K562 (cell line): ENCODE results near the gene NUPR1. TPM values are rescaled to one million over a fixed set of nuclear protein-coding genes. Genes with fewer than 3 reads are reported as not detected.

Source experiments
- BHLHE40 ChIP-seq: IDR thresholded peaks from 2 replicates; pipeline ENCODE4 v1.6.1; 2011; ENCODE audit warnings: low read length, improper control_type of control experiment
- ETV5 ChIP-seq: sonication (generic); formaldehyde crosslinking; IDR thresholded peaks from 2 replicates; pipeline ENCODE4 v1.4.0; 2020; ENCODE audit warnings: low read depth, mild to moderate bottlenecking, missing genetic modification reagents
- HDAC1 ChIP-seq, 2 experiments: fragments of 450-650 bp; IDR thresholded peaks; 2 replicates each; pipeline ENCODE4 v1.6.1; 2016 to 2017; ENCODE audit warnings: inconsistent platforms in 1 of 2, mild to moderate bottlenecking in 1 of 2, moderate library complexity in 1 of 2
- HNRNPLL ChIP-seq: fragments of 200-400 bp; formaldehyde crosslinking; IDR thresholded peaks from 2 replicates; pipeline ENCODE4 v1.6.1; 2017; ENCODE audit warnings: low read length, low read depth, mild to moderate bottlenecking; ENCODE audit not compliant: poor library complexity, severe bottlenecking
- KDM1A ChIP-seq, 2 experiments: fragments of 450-650 bp; IDR thresholded peaks; 2 replicates each; pipeline ENCODE4 v1.6.1; 2016; ENCODE audit warnings: mild to moderate bottlenecking in 2 of 2
- POU5F1 ChIP-seq: fragments of 150-350 bp; IDR thresholded peaks from 2 replicates; pipeline ENCODE4 v1.6.1; 2014; ENCODE audit warnings: borderline replicate concordance, low read length, low read depth, mild to moderate bottlenecking; ENCODE audit not compliant: partially characterized antibody
- TARDBP ChIP-seq: fragments of 450-650 bp; IDR thresholded peaks from 2 replicates; pipeline ENCODE4 v1.6.1; 2016
- TOE1 ChIP-seq, 2 experiments: fragments of 450-650 bp in 1 of 2; sonication (generic) in 1 of 2; formaldehyde crosslinking in 1 of 2; IDR thresholded peaks; 2 replicates each; pipeline versions ENCODE4 v1.7.1 to v1.8.0; 2016 to 2022; ENCODE audit warnings: borderline replicate concordance in 2 of 2, mild to moderate bottlenecking in 2 of 2, antibody characterized with exemption in 1 of 2, inconsistent platforms in 1 of 2, low read depth in 1 of 2, missing genetic modification reagents in 1 of 2, moderate library complexity in 1 of 2
- ZEB2 ChIP-seq: fragments of 450-650 bp; IDR thresholded peaks from 2 replicates; pipeline ENCODE4 v1.6.1; 2016
- ZNF57 ChIP-seq: fragments of 450-650 bp; formaldehyde crosslinking; IDR thresholded peaks from 2 replicates; pipeline ENCODE4 v1.4.0; 2020; ENCODE audit warnings: mild to moderate bottlenecking, moderate library complexity
- polyA plus RNA-seq, 8 experiments: library from polyadenylated mRNA; depleted of rRNA in 4 of 8; stranded (reverse) in 5 of 8; unstranded in 3 of 8; fragments of >200 nt; fragmentation: Nextera tagmentation in 2 of 8; fragmentation: Illumina TruSeq in 1 of 8; extraction: Ambion mirVana in 2 of 8; extraction: Trizol in 1 of 8; gene quantifications; 2 replicates each; pipeline versions ENCODE4 v1.2.1 to v1.2.3, GENCODE V29; 2011 to 2014; ENCODE audit warnings: inconsistent platforms in 1 of 8, missing spikeins in 1 of 8
- total RNA-seq, 7 experiments: library from RNA; depleted of rRNA in 6 of 7; stranded (reverse); fragments of >200 nt in 6 of 7; fragmentation: Illumina TruSeq in 2 of 7; extraction: Trizol in 2 of 7; gene quantifications; 2 replicates each; pipeline versions ENCODE4 v1.2.1 to v1.2.3, GENCODE V29; 2011 to 2021; ENCODE audit warnings: low replicate concordance in 1 of 7
- TF ChIP-seq, protein P1 (sequence below): fragments of 150-350 bp; conservative IDR thresholded peaks from 2 replicates; pipeline ENCODE4 v1.6.1; 2014; ENCODE audit warnings: low read length
- TF ChIP-seq, protein P2 (sequence below), 2 experiments: fragments of 450-650 bp; formaldehyde crosslinking in 1 of 2; IDR thresholded peaks; 2 replicates each; pipeline versions ENCODE4 v1.4.0 to v1.6.1; 2014 to 2020; ENCODE audit warnings: mild to moderate bottlenecking in 2 of 2, borderline replicate concordance in 1 of 2, low read depth in 1 of 2

The NUPR1 gene
- total and polyA plus RNA-seq, 9 of the 15 experiments (the other 6 are each of a cell fraction or from before 2014, with no cell fraction given) = 0.07 to 1.5 (median 0.27) TPM

DNA sequence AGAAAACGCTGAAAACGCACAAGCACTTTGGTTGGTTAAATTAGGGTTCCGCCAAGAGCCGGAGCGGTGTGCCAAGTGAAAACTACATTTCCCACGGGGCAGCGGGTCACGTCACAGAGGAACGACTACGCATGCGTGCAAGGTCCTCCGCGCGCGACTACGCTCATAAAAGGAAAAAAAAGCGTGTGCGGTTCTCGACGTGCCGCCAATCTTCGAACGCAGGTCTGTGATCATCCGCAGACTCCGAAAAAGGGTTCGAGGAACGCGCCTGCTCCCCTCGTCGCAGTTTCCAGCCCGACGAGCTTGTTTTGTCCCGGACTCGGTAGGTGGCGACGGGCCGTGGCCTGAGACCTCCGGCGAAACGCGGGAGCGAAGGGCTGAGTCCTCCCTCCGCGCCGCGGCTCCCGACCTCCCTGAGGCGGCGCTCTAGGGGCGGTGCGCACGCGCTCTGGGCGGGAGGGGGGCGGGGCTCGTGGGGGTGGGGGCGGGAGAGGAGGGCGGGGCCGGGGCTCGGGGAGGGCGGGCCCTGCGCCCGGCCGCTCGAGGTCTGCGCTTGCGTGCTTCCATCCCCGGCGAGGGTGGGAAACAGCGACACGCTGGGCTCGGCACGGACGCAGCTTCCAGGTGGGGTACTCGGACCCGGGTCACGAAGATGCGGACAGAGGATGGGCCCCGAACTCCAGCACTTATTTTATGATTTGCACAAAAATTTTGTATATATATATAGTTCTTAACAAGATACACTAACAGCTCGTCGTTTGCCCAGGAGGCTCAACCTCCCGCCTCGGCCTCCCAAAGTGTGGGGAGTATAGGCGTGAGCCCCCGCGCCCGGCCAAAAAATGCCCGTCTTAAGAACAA is 15.2 kb upstream of the NUPR1 start, which contains the start of gene SGF29 (continued):
- TF ChIP-seq HNRNPLL (peak; percentile 52), TARDBP (0 out of 2 replicates have a peak, but pooled peaks have one; percentile 27), POU5F1 (peak; percentile 46), BHLHE40 (peak; percentile 24; the same call in 1 of the 2 replicates), ZNF57 (CRISPR knock-in tag) (no peak), ZEB2 (no peak), ETV5 (CRISPR knock-in tag) (peak; percentile 61), TOE1 (IDR thresholded peaks at IDR 0.05; ENCODE audit: borderline replicate concordance) (peak; percentile 50; the same call in 1 of the 2 replicates), TOE1 (CRISPR knock-in tag; IDR thresholded peaks at IDR 0.05; ENCODE audit: borderline replicate concordance, low read depth) (0 out of 2 replicates have a peak, but pooled peaks have one; percentile 30), HDAC1 (IDR thresholded peaks at IDR 0.05) (peak in 1 of 2 experiments; percentile 74; a peak in 1 of 4 replicates), KDM1A (IDR thresholded peaks at IDR 0.05) (no peak)
- TF ChIP-seq, protein P1, sequence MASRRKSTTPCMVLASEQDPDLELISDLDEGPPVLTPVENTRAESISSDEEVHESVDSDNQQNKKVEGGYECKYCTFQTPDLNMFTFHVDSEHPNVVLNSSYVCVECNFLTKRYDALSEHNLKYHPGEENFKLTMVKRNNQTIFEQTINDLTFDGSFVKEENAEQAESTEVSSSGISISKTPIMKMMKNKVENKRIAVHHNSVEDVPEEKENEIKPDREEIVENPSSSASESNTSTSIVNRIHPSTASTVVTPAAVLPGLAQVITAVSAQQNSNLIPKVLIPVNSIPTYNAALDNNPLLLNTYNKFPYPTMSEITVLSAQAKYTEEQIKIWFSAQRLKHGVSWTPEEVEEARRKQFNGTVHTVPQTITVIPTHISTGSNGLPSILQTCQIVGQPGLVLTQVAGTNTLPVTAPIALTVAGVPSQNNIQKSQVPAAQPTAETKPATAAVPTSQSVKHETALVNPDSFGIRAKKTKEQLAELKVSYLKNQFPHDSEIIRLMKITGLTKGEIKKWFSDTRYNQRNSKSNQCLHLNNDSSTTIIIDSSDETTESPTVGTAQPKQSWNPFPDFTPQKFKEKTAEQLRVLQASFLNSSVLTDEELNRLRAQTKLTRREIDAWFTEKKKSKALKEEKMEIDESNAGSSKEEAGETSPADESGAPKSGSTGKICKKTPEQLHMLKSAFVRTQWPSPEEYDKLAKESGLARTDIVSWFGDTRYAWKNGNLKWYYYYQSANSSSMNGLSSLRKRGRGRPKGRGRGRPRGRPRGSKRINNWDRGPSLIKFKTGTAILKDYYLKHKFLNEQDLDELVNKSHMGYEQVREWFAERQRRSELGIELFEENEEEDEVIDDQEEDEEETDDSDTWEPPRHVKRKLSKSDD = peak; percentile 44; the same call in 1 of the 2 replicates
- TF ChIP-seq, protein P2, sequence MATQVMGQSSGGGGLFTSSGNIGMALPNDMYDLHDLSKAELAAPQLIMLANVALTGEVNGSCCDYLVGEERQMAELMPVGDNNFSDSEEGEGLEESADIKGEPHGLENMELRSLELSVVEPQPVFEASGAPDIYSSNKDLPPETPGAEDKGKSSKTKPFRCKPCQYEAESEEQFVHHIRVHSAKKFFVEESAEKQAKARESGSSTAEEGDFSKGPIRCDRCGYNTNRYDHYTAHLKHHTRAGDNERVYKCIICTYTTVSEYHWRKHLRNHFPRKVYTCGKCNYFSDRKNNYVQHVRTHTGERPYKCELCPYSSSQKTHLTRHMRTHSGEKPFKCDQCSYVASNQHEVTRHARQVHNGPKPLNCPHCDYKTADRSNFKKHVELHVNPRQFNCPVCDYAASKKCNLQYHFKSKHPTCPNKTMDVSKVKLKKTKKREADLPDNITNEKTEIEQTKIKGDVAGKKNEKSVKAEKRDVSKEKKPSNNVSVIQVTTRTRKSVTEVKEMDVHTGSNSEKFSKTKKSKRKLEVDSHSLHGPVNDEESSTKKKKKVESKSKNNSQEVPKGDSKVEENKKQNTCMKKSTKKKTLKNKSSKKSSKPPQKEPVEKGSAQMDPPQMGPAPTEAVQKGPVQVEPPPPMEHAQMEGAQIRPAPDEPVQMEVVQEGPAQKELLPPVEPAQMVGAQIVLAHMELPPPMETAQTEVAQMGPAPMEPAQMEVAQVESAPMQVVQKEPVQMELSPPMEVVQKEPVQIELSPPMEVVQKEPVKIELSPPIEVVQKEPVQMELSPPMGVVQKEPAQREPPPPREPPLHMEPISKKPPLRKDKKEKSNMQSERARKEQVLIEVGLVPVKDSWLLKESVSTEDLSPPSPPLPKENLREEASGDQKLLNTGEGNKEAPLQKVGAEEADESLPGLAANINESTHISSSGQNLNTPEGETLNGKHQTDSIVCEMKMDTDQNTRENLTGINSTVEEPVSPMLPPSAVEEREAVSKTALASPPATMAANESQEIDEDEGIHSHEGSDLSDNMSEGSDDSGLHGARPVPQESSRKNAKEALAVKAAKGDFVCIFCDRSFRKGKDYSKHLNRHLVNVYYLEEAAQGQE (IDR thresholded peaks at IDR 0.05; ENCODE audit: borderline replicate concordance) = no peak
- TF ChIP-seq, protein P2 (CRISPR knock-in tag; IDR thresholded peaks at IDR 0.05; ENCODE audit: low read depth) = 0 out of 2 replicates have a peak, but pooled peaks have one; percentile 53
